IPS-11a (cell line): ENCODE data around the gene RASA3.
"Not testable (repeated sequence)": the region's sequence is repeated elsewhere in the genome, so short reads cannot be mapped to it uniquely, and the experiment has no call there.

Source experiments
- H3K4me3 ChIP-seq: one replicate; pipeline ENCODE4 v1.5.1; 2013; ENCODE audit warnings: low read depth, low read length, control low read depth

The RASA3 gene

GRCh38 chr13:113996081-113996911 is 136.1 kb downstream of the RASA3 start:
- H3K4me3 ChIP-seq: no peak overlapping the region

DNA sequence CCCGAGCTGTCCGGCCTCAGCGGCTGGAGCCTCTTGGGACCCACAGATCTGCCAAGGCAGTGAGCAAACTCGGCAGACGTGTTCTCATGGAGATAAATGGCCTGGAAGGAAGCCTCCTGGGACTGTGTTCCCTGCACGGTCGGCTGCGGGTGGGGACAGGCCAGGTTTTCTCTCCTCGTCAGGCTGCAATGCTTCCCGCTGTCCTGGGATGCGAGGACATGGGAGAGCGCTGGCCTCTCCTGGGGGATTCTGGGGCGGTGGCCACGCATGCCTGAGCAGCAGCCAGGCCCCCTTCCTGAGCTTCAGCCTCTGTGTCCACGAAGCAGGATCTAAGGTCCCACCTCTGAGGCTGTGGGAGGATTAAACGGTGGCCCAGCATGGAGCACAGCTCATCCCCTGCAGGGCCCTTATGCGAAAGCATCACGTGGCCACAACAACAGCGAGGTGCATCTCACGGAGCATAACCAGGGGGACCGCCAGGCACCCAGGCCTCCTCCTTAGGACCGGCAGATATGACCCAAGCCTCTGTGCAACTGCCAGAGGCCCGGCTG is 137.3 kb downstream of the RASA3 start:
- H3K4me3 ChIP-seq: no peak overlapping the region

DNA sequence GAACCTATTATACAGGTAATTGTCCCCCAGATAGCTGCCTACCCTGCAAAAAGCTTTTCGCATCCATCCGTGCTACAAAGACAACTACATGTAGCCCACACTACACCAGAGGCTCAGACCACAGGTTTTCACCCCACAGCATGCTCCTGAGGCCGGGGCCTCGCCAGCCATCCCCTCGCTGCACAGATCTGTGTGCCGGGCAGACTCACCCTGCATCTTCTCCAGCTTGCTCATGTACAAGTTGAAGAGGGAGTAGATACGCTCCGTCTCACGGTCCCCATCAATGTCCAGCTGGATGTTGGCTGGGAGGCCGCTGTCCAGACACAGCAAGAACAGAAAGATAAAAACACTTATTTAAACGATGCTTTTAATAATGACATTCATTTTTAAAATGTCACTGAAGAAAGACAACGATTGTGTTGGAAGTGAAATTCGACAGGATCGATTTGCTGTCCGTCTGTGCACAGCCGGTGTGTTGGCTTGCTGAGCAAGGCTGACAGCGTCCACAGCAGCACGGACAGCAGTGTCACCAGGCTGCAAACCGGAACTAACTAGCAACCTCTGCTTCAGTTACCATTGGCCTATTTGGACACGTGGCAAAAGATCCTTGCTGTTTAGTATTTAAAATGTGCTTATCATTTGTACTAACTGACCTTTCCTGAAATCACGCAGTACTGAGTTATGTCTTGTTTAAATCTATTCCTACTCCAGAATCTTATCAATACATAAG is 140.0 kb downstream of the RASA3 start:
- H3K4me3 ChIP-seq: no peak overlapping the region

GRCh38 chr13:113991676-113992179 is 140.7 kb downstream of the RASA3 start:
- no peak overlapping the region for H3K4me3 ChIP-seq

GRCh38 chr13:113991191-113991669 is 141.2 kb downstream of the RASA3 start:
- no peak overlapping the region for H3K4me3 ChIP-seq

DNA sequence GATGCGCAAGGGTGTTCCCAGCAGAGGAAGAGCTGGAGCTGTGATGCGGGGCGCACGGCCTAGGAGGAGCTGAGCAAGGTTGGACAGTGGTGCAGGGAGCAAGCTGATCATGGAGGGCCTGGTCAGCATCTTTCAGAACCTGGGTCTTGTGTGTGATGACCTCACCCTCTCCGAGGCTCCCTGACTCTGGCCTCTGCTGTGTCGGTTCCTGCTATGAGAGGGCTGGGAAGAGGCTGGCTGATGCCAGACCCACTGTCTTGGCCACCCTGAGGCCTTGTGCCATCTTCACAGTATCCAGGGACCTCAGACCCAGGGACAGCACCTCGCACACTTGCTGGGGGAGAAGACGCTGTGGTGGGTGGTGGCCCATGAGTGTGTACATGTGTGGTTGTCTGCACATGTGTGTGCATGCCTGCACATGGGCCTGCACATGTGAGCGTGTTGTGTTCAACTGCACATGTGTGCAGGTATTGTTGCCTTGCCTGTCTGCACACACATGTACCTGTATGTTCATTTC is 142.0 kb downstream of the RASA3 start:
- H3K4me3 ChIP-seq: no peak overlapping the region

- no peak overlapping the region for H3K4me3 ChIP-seq
These were observed 142.7 kb downstream of the RASA3 start for GRCh38 chr13:113989585-113990300.

GRCh38 chr13:113988859-113989258 is 143.6 kb downstream of the RASA3 start:
- H3K4me3 ChIP-seq: not testable (repeated sequence)

DNA sequence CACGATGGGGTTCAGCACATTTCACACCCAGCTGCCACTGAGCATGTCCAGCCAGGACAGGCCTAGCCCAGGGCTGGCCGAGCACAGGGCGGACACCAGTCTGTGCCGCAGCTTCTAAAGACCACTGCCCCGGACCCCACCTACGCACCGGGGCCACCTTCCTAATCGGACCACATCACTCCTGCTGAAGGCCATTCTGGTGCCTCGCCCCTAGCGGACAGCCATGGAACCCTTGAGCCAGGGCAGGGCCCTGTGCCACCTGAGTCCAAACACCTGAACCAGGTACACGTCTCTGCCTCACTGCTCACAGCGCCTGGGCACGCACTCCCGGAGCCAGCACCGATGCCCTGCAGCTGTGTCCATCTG is 150.1 kb downstream of the RASA3 start:
- H3K4me3 ChIP-seq: no peak overlapping the region

DNA sequence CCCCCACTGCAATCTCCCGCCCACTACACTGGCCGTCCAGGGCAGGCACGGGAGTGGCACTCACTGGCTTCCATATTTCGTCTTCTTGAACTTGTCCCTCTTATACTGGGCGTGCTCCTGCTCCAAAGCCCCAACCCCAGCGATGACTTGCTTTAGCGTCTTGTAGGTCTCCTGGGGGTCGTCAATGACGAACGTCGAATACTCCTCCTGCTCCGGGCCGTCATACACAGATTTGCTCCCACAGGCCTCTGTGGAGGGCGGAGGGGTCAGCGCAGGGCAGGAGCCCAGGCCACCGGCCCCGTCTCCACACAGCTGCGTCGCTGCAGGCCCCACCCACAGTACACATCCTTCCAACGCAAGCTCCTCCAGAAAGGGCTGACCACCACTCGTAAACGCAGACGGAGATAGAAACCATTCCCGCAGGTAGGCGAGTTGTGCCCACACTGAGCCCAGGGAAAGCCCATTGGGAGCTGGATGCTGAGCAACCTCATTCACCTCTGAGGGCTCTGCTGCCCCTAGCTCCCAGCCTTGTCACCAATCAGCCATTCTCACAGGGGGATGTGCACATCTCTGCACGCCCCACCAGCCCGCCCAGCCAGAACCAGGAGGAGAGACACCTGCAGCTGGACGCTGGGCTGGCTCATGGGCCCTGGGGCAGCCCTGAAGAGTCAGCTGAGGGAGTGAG is 150.7 kb downstream of the RASA3 start:
- no peak overlapping the region for H3K4me3 ChIP-seq

- no peak overlapping the region for H3K4me3 ChIP-seq
These were observed 151.2 kb downstream of the RASA3 start for GRCh38 chr13:113981194-113981605.

- H3K4me3 ChIP-seq: no peak overlapping the region
These were observed 151.8 kb downstream of the RASA3 start for GRCh38 chr13:113980489-113981064.

GRCh38 chr13:113979791-113980471 is 152.5 kb downstream of the RASA3 start:
- H3K4me3 ChIP-seq: no peak overlapping the region

GRCh38 chr13:113978741-113979481 is 153.5 kb downstream of the RASA3 start:
- no peak overlapping the region for H3K4me3 ChIP-seq

DNA sequence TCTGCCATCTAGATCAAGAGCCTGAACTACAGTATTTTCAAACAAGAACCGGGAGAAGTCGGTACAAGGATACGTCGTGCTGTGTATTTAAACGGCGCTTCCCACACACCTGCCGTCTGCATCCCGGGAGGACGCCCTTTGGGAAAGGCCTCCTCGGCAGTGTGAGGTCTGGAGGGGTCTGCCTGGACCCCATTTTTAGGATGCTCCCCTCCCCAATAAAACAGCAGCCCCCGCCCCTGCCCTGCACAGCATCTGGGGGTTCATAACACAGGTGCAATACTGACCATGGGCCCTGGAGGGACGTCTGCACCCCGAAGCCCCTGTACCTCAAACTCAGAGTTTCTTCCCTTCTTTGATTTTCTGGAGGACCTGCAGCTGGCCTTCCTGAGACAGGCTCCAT is 154.4 kb downstream of the RASA3 start:
- H3K4me3 ChIP-seq: no peak overlapping the region

GRCh38 chr13:113976711-113977684 is 155.4 kb downstream of the RASA3 start:
- no peak overlapping the region for H3K4me3 ChIP-seq

DNA sequence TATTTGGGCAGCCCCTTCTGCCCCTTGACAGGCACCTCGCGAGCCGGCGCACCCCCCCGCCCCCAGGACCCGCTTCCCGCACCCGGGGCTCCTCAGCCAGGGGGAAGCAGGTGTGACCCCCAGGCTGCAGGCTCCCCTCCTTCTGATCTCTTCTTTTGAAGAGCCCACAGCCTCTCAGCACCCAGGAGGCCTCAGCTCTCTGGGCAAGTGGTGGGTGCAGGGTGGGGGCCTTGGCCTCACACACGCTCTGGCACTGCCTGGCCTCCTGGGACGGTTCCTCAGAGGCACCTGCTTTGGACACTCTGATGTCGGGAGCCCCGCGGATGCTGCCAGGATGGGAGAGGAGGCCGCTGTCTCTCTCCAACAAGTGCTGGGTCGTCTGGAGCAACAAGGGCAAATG is 157.0 kb downstream of the RASA3 start:
- no peak overlapping the region for H3K4me3 ChIP-seq
